Skin of body (tissue), 2 donors: ENCODE data around the gene OSCAR. TPM values are rescaled to one million over a fixed set of nuclear protein-coding genes. Genes with fewer than 3 reads are reported as not detected.

ENCODE experiments used
- DNase-seq: peaks from one replicate; lab custom pipeline; 2025; lab: John Stamatoyannopoulos, UW
- total RNA-seq: library from RNA; depleted of rRNA; stranded (reverse); fragments of >200 nt; gene quantifications from one replicate; pipeline ENCODE4 v1.2.3, GENCODE V29; 2014

OSCAR gene
- 1.4 TPM for total RNA-seq

GRCh38 chr19:54100561-54100960 lies at the start of gene OSCAR:
TSS of gene OSCAR (minus strand) at chr19:54100803. CDS start at chr19:54100792, 11 bp downstream.
- DNase-seq, result no peak

- no peak for DNase-seq
Observed at GRCh38 chr19:54149021-54149812, 48.6 kb upstream of the OSCAR start.

- no peak for DNase-seq
Observed at GRCh38 chr19:54148158-54148557, 47.6 kb upstream of the OSCAR start.

- DNase-seq, result no peak
Observed at GRCh38 chr19:54147676-54148075, 47.1 kb upstream of the OSCAR start.

- no peak for DNase-seq
Observed at GRCh38 chr19:54145541-54146158, 45.0 kb upstream of the OSCAR start.

GRCh38 chr19:54142166-54142780 lies 41.7 kb upstream of the OSCAR start:
- no peak for DNase-seq

- DNase-seq, result peak; percentile 85
Observed at GRCh38 chr19:54141356-54141755, 40.8 kb upstream of the OSCAR start.

- no peak for DNase-seq
Observed at GRCh38 chr19:54138489-54139256, 38.1 kb upstream of the OSCAR start.

- no peak for DNase-seq
Observed at GRCh38 chr19:54137699-54138488, 37.3 kb upstream of the OSCAR start, which contains the start of gene CNOT3. TSS of gene CNOT3 (plus strand) at chr19:54137762. CDS start at chr19:54142979, 5,217 bp downstream.

- DNase-seq, result peak; percentile 100
Observed at GRCh38 chr19:54136864-54137698, 36.5 kb upstream of the OSCAR start.

GRCh38 chr19:54136086-54136863 lies 35.7 kb upstream of the OSCAR start:
- no peak for DNase-seq

- no peak for DNase-seq
Observed at GRCh38 chr19:54133957-54134590, 33.5 kb upstream of the OSCAR start.

- peak; percentile 81 for DNase-seq
Observed at GRCh38 chr19:54133312-54133956, 32.8 kb upstream of the OSCAR start.

- DNase-seq, result no peak
Observed at GRCh38 chr19:54129617-54129996, 29.0 kb upstream of the OSCAR start.

GRCh38 chr19:54128796-54129616 lies 28.4 kb upstream of the OSCAR start:
- no peak for DNase-seq

GRCh38 chr19:54128441-54128725 lies 27.8 kb upstream of the OSCAR start:
- no peak for DNase-seq

- no peak for DNase-seq
Observed at GRCh38 chr19:54127688-54128440, 27.3 kb upstream of the OSCAR start.
